Vagina (tissue), 2 donors: ENCODE data around the gene CLEC4E.

ENCODE experiments used
- CTCF ChIP-seq, 3 experiments: fragments of 450-650 bp in 2 of 3; fragments of 200-600 bp in 1 of 3; sonication (generic) in 1 of 3; IDR thresholded peaks; one replicate each; pipeline ENCODE4 v1.5.1; 2017 to 2019; ENCODE audit warnings: antibody characterized with exemption in 3 of 3, mild to moderate bottlenecking in 2 of 3, moderate library complexity in 2 of 3
- POLR2A ChIP-seq, 2 donors: fragments of 450-650 bp; IDR thresholded peaks; one replicate each; pipeline ENCODE4 v1.6.1; 2017; ENCODE audit warnings: antibody characterized with exemption in 2 of 2, mild to moderate bottlenecking in 2 of 2, moderate library complexity in 2 of 2
- POLR2AphosphoS5 ChIP-seq, 2 donors: sonication (generic); formaldehyde crosslinking; IDR thresholded peaks; one replicate each; pipeline ENCODE4 v1.9.0; 2017; ENCODE audit warnings: antibody characterized with exemption in 2 of 2, mild to moderate bottlenecking in 2 of 2, low read depth in 1 of 2; ENCODE audit not compliant: insufficient read depth in 1 of 2

DNA sequence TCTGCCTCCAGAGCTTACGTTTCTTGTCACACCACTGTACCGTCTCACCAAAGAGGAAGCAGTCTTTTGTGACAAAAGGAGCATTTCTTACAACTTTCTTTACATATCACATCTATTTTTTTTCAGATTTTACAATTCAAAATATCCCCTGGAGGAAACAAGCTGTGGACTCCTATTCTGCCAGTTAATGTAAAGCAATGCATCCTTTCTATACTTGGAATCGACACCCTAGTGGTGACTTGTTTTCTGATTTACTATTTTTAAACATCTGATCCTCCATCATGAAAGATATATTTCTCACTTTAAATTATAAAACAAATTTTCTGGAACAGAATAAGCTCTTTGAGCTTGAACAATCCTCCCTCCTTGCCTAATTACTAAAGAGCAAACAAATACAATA is 37.2 kb upstream of the CLEC4E start:
- no peak for TF ChIP-seq CTCF (IDR thresholded peaks at IDR 0.05)
- TF ChIP-seq POLR2A (IDR thresholded peaks at IDR 0.05): no peak
- no peak for TF ChIP-seq POLR2AphosphoS5 (IDR thresholded peaks at IDR 0.05; ENCODE audit: insufficient read depth in 1 of 2, low read depth in 1 of 2)
